IMR-90 (cell line): ENCODE results near the gene STIM1.

Source experiments
- BHLHE40 ChIP-seq: fragments of 150-350 bp; IDR thresholded peaks from 2 replicates; pipeline ENCODE4 v1.6.1; 2016; ENCODE audit warnings: mild to moderate bottlenecking, low read depth, low read length
- CEBPB ChIP-seq: IDR thresholded peaks from 2 replicates; pipeline ENCODE4 v1.6.1; 2012; ENCODE audit warnings: low read depth, low read length, improper control_type of control experiment
- CTCF ChIP-seq: conservative IDR thresholded peaks from 2 replicates; pipeline ENCODE4 v1.5.1; 2012; ENCODE audit warnings: mild to moderate bottlenecking, low read depth, low read length, improper control_type of control experiment
- MAZ ChIP-seq: IDR thresholded peaks from 2 replicates; pipeline ENCODE4 v1.6.1; 2012; ENCODE audit warnings: low read depth, mild to moderate bottlenecking, low read length, improper control_type of control experiment, moderate library complexity, borderline replicate concordance
- MXI1 ChIP-seq: IDR thresholded peaks from 2 replicates; pipeline ENCODE4 v1.6.1; 2012; ENCODE audit warnings: low read depth, mild to moderate bottlenecking, low read length, moderate library complexity, borderline replicate concordance
- POLR2A ChIP-seq: IDR thresholded peaks from 2 replicates; pipeline ENCODE4 v1.6.1; 2012; ENCODE audit warnings: mild to moderate bottlenecking, low read depth, low read length
- RAD21 ChIP-seq: IDR thresholded peaks from 2 replicates; pipeline ENCODE4 v1.6.1; 2012; ENCODE audit warnings: low read length, improper control_type of control experiment

- TF ChIP-seq CTCF = no peak
- TF ChIP-seq MAZ = no peak
- no peak for TF ChIP-seq POLR2A
- TF ChIP-seq RAD21 = no peak
- TF ChIP-seq CEBPB = no peak
- TF ChIP-seq MXI1 = no peak
- no peak for TF ChIP-seq BHLHE40
These were observed 1.5 kb downstream of the STIM1 start for GRCh38 chr11:3856856-3857553.
